H1 (cell line): ENCODE results near the gene COL5A1. TPM values are rescaled to one million over a fixed set of nuclear protein-coding genes. Genes with fewer than 3 reads are reported as not detected.

Source experiments
- CBX5 ChIP-seq: fragments of 300-800, 300-1000 bp; sonication (generic); IDR thresholded peaks from 2 replicates; pipeline ENCODE4 v1.7.1; 2016; ENCODE audit warnings: antibody characterized with exemption, low read length, low read depth
- CHD1 ChIP-seq: IDR thresholded peaks from 2 replicates; pipeline ENCODE4 v1.6.1; 2012; ENCODE audit warnings: low read depth, low read length, improper control_type of control experiment
- POU5F1 ChIP-seq: IDR thresholded peaks from 2 replicates; pipeline ENCODE4 v1.6.1; 2011; ENCODE audit warnings: low read depth, mild to moderate bottlenecking, low read length, moderate library complexity
- SP1 ChIP-seq: IDR thresholded peaks from 2 replicates; pipeline ENCODE4 v1.6.1; 2011; ENCODE audit warnings: low read depth, low read length
- YY1 ChIP-seq: IDR thresholded peaks from 2 replicates; pipeline ENCODE4 v1.6.1; 2011; ENCODE audit warnings: low read depth, mild to moderate bottlenecking, low read length
- polyA plus RNA-seq, 7 experiments: library from polyadenylated mRNA; depleted of rRNA in 3 of 7; stranded (reverse) in 5 of 7; unstranded in 2 of 7; fragments of >200 nt in 5 of 7; fragments of 200-250 nt in 2 of 7; gene quantifications; 1 replicate in 5 of 7; 2 replicates in 1 of 7; 4 replicates in 1 of 7; pipeline versions ENCODE4 v1.2.1 to v1.2.3, GENCODE V29; 2011 to 2013; ENCODE audit warnings: missing spikeins in 2 of 7, mixed read lengths in 2 of 7
- total RNA-seq: library from RNA; stranded (reverse); fragmentation: NEBNext Ultra II Directional; extraction: Animal tissue kit (Norgen Biotek cat#: 25700); gene quantifications from 2 replicates; pipeline ENCODE4 v1.2.1, GENCODE V29; 2021

Gene COL5A1
- total and polyA plus RNA-seq, 2 of the 8 experiments (the other 6 are each of a cell fraction or from before 2014, with no cell fraction given) = 3.8 to 12.0 TPM

- TF ChIP-seq CBX5 = no peak
- TF ChIP-seq SP1 = no peak; the same call in 1 of the 2 replicates
- TF ChIP-seq CHD1 = no peak
- no peak for TF ChIP-seq YY1
- no peak for TF ChIP-seq POU5F1
- TF ChIP-seq, all 59 proteins: peak for 0
Measured at GRCh38 chr9:134625361-134626068, 16.1 kb upstream of the COL5A1 start (continued).
